K562 (cell line): ENCODE results near the gene PDPR. TPM values are rescaled to one million over a fixed set of nuclear protein-coding genes. Genes with fewer than 3 reads are reported as not detected.
A peak's percentile ranks its signal among the peaks of the same experiment; 100 is the strongest.
"Not testable (repeated sequence)": the region's sequence is repeated elsewhere in the genome, so short reads cannot be mapped to it uniquely, and the experiment has no call there.

ENCODE experiments used
- L3MBTL2 ChIP-seq: fragments of 450-650 bp; IDR thresholded peaks from 2 replicates; pipeline ENCODE4 v1.6.1; 2016; ENCODE audit warnings: mild to moderate bottlenecking, moderate library complexity
- SRF ChIP-seq, 2 experiments: fragments of 250-450, 450-650 bp in 1 of 2; sonication (Bioruptor Pico) in 1 of 2; sonication (generic) in 1 of 2; formaldehyde crosslinking; IDR thresholded peaks; 2 replicates each; pipeline versions ENCODE4 v1.5.0 to v1.5.1; 2020 to 2022; ENCODE audit warnings: mild to moderate bottlenecking in 1 of 2, missing genetic modification reagents in 1 of 2
- polyA plus RNA-seq, 8 experiments: library from polyadenylated mRNA; depleted of rRNA in 4 of 8; stranded (reverse) in 5 of 8; unstranded in 3 of 8; fragments of >200 nt; fragmentation: Nextera tagmentation in 2 of 8; fragmentation: Illumina TruSeq in 1 of 8; extraction: Ambion mirVana in 2 of 8; extraction: Trizol in 1 of 8; gene quantifications; 2 replicates each; pipeline versions ENCODE4 v1.2.1 to v1.2.3, GENCODE V29; 2011 to 2014; ENCODE audit warnings: inconsistent platforms in 1 of 8, missing spikeins in 1 of 8
- total RNA-seq, 7 experiments: library from RNA; depleted of rRNA in 6 of 7; stranded (reverse); fragments of >200 nt in 6 of 7; fragmentation: Illumina TruSeq in 2 of 7; extraction: Trizol in 2 of 7; gene quantifications; 2 replicates each; pipeline versions ENCODE4 v1.2.1 to v1.2.3, GENCODE V29; 2011 to 2021; ENCODE audit warnings: low replicate concordance in 1 of 7
- TF ChIP-seq, protein P1 (sequence below): fragments of 450-650 bp; IDR thresholded peaks from 2 replicates; pipeline ENCODE4 v1.6.1; 2016; ENCODE audit warnings: mild to moderate bottlenecking, moderate library complexity
- TF ChIP-seq, protein P2 (sequence below), 2 experiments: fragments of 450-650 bp; formaldehyde crosslinking in 1 of 2; IDR thresholded peaks; 2 replicates each; pipeline versions ENCODE4 v1.4.0 to v1.6.1; 2014 to 2020; ENCODE audit warnings: mild to moderate bottlenecking in 2 of 2, borderline replicate concordance in 1 of 2, low read depth in 1 of 2

PDPR gene
- total and polyA plus RNA-seq, 9 of the 15 experiments (the other 6 are each of a cell fraction or from before 2014, with no cell fraction given): 4.9 to 35.7 (median 19.1) TPM

DNA sequence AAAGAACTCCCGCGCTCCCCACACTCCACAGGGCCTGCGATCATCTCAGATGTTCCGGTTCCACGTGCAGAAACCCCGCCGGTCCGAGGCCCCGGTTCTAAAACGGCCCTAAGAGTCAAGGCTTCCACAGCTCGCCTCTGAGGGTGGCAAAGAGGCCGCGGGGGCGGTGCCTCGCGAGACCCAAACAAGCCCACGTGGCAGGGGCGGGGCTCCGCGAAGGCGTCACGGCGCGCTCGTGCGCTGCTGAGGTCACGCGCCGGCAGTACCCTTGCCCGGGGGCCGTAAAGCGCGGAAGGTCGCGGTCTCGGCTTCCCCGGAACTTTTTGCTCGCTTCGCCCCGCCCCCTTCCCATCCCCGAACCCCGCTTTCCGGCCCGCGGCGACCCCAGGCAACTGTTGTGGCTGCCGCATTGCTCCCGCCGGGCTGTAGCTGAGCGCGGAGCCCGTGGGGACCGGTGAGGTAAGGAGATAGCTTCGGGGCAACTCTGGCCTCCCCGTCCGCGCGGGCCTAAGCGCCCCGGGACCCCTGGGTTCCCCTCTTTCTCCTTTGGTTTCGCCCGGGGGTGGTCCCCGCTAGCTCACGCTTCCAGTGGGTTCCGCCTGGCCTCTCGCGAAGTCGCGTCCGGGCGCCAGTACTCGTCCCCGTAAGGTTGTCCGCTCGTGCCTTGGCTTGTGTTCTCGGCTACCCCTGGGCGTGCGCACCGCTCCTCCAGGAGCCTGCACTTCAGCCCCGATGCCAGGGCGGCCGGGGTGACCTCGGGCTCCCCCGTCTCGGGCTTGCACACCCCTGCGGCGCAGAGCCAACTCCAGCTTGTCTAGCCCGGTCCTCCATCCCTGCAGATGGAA, at the start of gene PDPR (continued):
- TF ChIP-seq, protein P1, sequence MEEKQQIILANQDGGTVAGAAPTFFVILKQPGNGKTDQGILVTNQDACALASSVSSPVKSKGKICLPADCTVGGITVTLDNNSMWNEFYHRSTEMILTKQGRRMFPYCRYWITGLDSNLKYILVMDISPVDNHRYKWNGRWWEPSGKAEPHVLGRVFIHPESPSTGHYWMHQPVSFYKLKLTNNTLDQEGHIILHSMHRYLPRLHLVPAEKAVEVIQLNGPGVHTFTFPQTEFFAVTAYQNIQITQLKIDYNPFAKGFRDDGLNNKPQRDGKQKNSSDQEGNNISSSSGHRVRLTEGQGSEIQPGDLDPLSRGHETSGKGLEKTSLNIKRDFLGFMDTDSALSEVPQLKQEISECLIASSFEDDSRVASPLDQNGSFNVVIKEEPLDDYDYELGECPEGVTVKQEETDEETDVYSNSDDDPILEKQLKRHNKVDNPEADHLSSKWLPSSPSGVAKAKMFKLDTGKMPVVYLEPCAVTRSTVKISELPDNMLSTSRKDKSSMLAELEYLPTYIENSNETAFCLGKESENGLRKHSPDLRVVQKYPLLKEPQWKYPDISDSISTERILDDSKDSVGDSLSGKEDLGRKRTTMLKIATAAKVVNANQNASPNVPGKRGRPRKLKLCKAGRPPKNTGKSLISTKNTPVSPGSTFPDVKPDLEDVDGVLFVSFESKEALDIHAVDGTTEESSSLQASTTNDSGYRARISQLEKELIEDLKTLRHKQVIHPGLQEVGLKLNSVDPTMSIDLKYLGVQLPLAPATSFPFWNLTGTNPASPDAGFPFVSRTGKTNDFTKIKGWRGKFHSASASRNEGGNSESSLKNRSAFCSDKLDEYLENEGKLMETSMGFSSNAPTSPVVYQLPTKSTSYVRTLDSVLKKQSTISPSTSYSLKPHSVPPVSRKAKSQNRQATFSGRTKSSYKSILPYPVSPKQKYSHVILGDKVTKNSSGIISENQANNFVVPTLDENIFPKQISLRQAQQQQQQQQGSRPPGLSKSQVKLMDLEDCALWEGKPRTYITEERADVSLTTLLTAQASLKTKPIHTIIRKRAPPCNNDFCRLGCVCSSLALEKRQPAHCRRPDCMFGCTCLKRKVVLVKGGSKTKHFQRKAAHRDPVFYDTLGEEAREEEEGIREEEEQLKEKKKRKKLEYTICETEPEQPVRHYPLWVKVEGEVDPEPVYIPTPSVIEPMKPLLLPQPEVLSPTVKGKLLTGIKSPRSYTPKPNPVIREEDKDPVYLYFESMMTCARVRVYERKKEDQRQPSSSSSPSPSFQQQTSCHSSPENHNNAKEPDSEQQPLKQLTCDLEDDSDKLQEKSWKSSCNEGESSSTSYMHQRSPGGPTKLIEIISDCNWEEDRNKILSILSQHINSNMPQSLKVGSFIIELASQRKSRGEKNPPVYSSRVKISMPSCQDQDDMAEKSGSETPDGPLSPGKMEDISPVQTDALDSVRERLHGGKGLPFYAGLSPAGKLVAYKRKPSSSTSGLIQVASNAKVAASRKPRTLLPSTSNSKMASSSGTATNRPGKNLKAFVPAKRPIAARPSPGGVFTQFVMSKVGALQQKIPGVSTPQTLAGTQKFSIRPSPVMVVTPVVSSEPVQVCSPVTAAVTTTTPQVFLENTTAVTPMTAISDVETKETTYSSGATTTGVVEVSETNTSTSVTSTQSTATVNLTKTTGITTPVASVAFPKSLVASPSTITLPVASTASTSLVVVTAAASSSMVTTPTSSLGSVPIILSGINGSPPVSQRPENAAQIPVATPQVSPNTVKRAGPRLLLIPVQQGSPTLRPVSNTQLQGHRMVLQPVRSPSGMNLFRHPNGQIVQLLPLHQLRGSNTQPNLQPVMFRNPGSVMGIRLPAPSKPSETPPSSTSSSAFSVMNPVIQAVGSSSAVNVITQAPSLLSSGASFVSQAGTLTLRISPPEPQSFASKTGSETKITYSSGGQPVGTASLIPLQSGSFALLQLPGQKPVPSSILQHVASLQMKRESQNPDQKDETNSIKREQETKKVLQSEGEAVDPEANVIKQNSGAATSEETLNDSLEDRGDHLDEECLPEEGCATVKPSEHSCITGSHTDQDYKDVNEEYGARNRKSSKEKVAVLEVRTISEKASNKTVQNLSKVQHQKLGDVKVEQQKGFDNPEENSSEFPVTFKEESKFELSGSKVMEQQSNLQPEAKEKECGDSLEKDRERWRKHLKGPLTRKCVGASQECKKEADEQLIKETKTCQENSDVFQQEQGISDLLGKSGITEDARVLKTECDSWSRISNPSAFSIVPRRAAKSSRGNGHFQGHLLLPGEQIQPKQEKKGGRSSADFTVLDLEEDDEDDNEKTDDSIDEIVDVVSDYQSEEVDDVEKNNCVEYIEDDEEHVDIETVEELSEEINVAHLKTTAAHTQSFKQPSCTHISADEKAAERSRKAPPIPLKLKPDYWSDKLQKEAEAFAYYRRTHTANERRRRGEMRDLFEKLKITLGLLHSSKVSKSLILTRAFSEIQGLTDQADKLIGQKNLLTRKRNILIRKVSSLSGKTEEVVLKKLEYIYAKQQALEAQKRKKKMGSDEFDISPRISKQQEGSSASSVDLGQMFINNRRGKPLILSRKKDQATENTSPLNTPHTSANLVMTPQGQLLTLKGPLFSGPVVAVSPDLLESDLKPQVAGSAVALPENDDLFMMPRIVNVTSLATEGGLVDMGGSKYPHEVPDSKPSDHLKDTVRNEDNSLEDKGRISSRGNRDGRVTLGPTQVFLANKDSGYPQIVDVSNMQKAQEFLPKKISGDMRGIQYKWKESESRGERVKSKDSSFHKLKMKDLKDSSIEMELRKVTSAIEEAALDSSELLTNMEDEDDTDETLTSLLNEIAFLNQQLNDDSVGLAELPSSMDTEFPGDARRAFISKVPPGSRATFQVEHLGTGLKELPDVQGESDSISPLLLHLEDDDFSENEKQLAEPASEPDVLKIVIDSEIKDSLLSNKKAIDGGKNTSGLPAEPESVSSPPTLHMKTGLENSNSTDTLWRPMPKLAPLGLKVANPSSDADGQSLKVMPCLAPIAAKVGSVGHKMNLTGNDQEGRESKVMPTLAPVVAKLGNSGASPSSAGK: peak; percentile 85
- TF ChIP-seq, protein P2, sequence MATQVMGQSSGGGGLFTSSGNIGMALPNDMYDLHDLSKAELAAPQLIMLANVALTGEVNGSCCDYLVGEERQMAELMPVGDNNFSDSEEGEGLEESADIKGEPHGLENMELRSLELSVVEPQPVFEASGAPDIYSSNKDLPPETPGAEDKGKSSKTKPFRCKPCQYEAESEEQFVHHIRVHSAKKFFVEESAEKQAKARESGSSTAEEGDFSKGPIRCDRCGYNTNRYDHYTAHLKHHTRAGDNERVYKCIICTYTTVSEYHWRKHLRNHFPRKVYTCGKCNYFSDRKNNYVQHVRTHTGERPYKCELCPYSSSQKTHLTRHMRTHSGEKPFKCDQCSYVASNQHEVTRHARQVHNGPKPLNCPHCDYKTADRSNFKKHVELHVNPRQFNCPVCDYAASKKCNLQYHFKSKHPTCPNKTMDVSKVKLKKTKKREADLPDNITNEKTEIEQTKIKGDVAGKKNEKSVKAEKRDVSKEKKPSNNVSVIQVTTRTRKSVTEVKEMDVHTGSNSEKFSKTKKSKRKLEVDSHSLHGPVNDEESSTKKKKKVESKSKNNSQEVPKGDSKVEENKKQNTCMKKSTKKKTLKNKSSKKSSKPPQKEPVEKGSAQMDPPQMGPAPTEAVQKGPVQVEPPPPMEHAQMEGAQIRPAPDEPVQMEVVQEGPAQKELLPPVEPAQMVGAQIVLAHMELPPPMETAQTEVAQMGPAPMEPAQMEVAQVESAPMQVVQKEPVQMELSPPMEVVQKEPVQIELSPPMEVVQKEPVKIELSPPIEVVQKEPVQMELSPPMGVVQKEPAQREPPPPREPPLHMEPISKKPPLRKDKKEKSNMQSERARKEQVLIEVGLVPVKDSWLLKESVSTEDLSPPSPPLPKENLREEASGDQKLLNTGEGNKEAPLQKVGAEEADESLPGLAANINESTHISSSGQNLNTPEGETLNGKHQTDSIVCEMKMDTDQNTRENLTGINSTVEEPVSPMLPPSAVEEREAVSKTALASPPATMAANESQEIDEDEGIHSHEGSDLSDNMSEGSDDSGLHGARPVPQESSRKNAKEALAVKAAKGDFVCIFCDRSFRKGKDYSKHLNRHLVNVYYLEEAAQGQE (IDR thresholded peaks at IDR 0.05; ENCODE audit: borderline replicate concordance): 0 out of 2 replicates have a peak, but pooled peaks have one; percentile 5
- TF ChIP-seq, protein P2 (CRISPR knock-in tag; IDR thresholded peaks at IDR 0.05; ENCODE audit: low read depth): not testable (repeated sequence)
- TF ChIP-seq SRF (CRISPR knock-in tag; IDR thresholded peaks at IDR 0.05) (0 out of 4 replicates have a peak, but pooled peaks of 1 of the 2 experiments have one; percentile 25), L3MBTL2 (peak; percentile 88)
